Nephron progenitor cell (in vitro differentiated cells): ENCODE measurements around the gene IGFBPL1.
"Not testable (repeated sequence)": the region's sequence is repeated elsewhere in the genome, so short reads cannot be mapped to it uniquely, and the experiment has no call there.

Source experiments
- DNase-seq: peaks from one replicate; pipeline ENCODE4 v3.0.0; 2021
- H3K27ac Mint-ChIP-seq: 2 replicates; pipeline ENCODE4 v1.8.0; 2021; ENCODE audit warnings: mild to moderate bottlenecking, moderate library complexity, mixed read lengths
- H3K27me3 Mint-ChIP-seq: 2 replicates; pipeline ENCODE4 v1.8.0; 2021; ENCODE audit warnings: mild to moderate bottlenecking, low read depth, mixed read lengths; ENCODE audit not compliant: poor library complexity
- H3K36me3 Mint-ChIP-seq: 2 replicates; pipeline ENCODE4 v1.8.0; 2021; ENCODE audit warnings: low read depth, mixed read lengths
- H3K4me1 Mint-ChIP-seq: 2 replicates; pipeline ENCODE4 v1.8.0; 2021; ENCODE audit warnings: mixed read lengths
- H3K4me3 Mint-ChIP-seq: 2 replicates; pipeline ENCODE4 v1.8.0; 2021; ENCODE audit warnings: mild to moderate bottlenecking, moderate library complexity, mixed read lengths
- H3K9me3 Mint-ChIP-seq: 2 replicates; pipeline ENCODE4 v1.8.0; 2021; ENCODE audit warnings: mild to moderate bottlenecking, moderate library complexity, mixed read lengths
- TF ChIP-seq, protein P1 (sequence below): fragments of 200-600 bp; sonication (generic); IDR thresholded peaks from 2 replicates; pipeline ENCODE4 v1.5.0; 2021; ENCODE audit warnings: antibody characterized with exemption

IGFBPL1 gene

DNA sequence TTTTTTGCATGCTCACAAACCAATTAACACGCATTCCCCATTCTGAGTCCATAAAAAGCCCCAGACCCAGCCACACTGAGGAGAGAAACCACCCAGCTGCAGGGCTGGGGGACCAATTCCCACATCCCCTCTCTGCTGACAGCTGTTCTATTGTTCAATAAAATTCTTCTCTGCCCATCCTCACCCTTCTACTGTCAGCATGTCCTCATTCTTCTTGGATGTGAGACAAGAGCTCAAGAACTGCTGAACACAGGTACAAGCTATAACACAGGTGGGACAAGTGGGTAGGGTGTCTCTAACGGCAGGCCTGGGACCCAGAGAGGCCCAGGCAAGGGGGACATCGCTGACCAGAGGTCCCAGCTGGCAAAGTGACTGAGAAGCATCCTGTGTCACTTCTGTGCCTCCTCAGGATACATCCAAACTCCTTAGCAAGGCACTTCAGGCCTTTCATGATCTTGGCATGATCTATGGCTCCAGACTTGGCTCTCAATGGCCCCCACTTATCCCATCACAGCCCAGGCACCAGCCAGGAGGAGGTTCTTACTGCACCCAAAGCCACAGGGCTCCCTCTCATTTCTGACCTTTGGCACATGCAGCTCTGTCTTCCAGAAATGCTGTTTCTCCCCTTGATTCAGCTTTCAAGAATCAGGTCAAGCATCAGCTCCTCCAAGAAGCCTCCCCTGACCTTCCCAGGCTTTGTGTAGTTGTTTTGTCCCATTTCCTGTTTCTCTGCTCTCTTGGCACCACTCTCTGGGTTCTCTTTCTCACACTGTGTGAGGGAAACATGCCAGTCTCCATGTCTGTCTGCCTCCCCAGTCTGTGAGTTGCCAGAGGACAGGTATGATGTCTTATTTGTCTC, 39.0 kb downstream of the IGFBPL1 start:
- no peak for DNase-seq
- TF ChIP-seq, protein P1, sequence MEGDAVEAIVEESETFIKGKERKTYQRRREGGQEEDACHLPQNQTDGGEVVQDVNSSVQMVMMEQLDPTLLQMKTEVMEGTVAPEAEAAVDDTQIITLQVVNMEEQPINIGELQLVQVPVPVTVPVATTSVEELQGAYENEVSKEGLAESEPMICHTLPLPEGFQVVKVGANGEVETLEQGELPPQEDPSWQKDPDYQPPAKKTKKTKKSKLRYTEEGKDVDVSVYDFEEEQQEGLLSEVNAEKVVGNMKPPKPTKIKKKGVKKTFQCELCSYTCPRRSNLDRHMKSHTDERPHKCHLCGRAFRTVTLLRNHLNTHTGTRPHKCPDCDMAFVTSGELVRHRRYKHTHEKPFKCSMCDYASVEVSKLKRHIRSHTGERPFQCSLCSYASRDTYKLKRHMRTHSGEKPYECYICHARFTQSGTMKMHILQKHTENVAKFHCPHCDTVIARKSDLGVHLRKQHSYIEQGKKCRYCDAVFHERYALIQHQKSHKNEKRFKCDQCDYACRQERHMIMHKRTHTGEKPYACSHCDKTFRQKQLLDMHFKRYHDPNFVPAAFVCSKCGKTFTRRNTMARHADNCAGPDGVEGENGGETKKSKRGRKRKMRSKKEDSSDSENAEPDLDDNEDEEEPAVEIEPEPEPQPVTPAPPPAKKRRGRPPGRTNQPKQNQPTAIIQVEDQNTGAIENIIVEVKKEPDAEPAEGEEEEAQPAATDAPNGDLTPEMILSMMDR, result no peak

DNA sequence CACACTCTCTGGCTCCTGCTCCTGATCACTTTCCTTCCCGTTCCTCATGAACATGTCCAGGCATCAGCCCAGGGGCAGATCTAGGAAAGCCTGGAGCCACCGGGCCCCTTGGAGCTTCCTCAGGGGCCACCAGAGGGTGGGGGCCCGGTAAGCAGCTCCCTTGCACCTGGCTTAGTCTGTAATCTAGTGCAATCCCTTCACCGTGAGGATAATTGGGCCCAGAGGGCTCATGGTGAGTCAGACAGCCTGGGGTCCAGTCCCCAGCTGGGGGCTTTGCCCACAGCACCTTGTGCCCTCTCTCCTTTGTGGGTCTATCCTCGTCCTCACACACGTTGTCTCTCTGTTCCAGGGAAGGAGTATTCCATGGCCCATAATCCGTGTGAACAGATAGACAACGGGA, 42.1 kb downstream of the IGFBPL1 start:
- peaks cover 49% of the 10 kb centered on the region for H3K27me3 Mint-ChIP-seq
- H3K9me3 Mint-ChIP-seq, result peaks cover 19% of the 10 kb centered on the region
- peaks cover 49% of the 10 kb centered on the region for H3K4me1 Mint-ChIP-seq
- H3K4me3 Mint-ChIP-seq, result no peak overlapping the region
- DNase-seq, result no peak
- H3K27ac Mint-ChIP-seq, result no peak overlapping the region
- TF ChIP-seq, protein P1, result no peak
- peaks cover 8% of the 10 kb centered on the region for H3K36me3 Mint-ChIP-seq

More for the DNA sequence above, 39.0 kb downstream of the IGFBPL1 start:
- Mint-ChIP-seq H3K4me1 (peaks cover 39% of the 10 kb centered on the region), H3K36me3 (peaks cover 8% of the 10 kb centered on the region), H3K27ac (no peak overlapping the region), H3K9me3 (peaks cover 19% of the 10 kb centered on the region), H3K4me3 (no peak overlapping the region), H3K27me3 (peaks cover 51% of the 10 kb centered on the region)

DNA sequence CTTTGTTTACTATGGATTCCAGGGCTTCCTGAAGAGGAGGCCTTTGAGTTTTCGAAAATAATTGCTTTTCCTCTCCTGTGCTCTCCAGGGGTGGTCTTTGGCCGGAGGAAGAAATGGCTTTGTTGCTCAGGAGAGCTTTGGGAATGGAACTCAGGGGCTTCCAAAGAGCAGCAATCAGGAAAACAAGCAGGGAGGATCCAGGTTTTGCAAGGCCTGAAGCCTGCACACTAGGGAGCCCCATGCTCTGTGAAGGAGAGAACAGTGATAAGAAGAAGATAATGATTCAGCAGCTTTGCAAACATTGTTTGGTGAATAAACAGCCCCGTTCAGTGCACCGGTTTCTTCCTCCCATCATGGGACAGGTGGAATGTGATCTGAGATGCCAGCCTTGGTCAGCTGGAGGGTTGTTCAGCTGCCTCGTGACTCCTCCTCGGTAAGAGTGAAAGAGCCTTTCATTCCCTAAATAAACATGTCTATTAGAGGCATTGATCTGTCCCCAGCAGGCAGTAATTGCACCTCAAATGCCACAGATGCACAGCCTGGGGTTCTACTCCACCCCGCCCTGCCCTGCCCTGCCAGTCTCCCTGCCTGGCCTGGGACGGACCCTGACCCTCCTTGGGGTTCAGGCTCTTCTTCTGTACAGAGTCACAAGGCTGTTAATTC, 43.3 kb downstream of the IGFBPL1 start:
- Mint-ChIP-seq H3K4me3 (no peak overlapping the region), H3K36me3 (peaks cover 8% of the 10 kb centered on the region), H3K4me1 (peaks cover 58% of the 10 kb centered on the region), H3K9me3 (peaks cover 19% of the 10 kb centered on the region), H3K27ac (no peak overlapping the region), H3K27me3 (peaks cover 48% of the 10 kb centered on the region)
- TF ChIP-seq, protein P1, result no peak
- no peak for DNase-seq

DNA sequence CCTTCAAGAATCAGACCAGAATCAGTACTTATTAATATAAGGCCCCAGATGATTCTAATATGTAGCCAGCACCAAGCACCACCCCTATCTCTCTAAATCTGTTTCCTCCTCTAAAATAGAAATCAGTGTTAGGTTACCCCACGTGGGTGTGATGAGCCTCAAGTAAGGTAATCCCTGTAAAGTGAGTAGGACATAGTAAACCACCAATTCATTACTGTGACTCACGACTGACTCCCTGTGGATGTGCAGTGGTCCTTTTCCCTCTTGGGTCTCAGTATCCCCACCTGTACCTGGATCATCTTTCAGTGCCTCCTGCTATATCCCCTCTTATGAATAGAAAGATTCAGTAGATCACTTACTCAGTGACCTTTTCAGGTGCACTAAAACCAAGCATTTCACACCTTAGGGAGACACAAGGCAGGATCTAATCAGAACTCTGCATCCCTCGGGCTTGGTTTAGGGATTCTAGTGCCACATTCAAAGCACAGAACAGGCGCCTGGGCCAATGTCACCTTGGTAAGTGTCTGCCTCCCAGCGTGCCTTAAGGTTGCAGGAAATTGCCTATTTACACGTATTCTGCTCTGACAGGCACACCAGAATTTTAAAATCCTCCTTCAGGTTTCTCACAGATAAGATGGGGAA, 43.9 kb downstream of the IGFBPL1 start:
- TF ChIP-seq, protein P1, result no peak
- Mint-ChIP-seq H3K27ac (no peak overlapping the region), H3K27me3 (peaks cover 44% of the 10 kb centered on the region), H3K36me3 (peaks cover 6% of the 10 kb centered on the region), H3K4me1 (peaks cover 60% of the 10 kb centered on the region), H3K4me3 (no peak overlapping the region), H3K9me3 (peaks cover 15% of the 10 kb centered on the region)
- DNase-seq, result no peak

DNA sequence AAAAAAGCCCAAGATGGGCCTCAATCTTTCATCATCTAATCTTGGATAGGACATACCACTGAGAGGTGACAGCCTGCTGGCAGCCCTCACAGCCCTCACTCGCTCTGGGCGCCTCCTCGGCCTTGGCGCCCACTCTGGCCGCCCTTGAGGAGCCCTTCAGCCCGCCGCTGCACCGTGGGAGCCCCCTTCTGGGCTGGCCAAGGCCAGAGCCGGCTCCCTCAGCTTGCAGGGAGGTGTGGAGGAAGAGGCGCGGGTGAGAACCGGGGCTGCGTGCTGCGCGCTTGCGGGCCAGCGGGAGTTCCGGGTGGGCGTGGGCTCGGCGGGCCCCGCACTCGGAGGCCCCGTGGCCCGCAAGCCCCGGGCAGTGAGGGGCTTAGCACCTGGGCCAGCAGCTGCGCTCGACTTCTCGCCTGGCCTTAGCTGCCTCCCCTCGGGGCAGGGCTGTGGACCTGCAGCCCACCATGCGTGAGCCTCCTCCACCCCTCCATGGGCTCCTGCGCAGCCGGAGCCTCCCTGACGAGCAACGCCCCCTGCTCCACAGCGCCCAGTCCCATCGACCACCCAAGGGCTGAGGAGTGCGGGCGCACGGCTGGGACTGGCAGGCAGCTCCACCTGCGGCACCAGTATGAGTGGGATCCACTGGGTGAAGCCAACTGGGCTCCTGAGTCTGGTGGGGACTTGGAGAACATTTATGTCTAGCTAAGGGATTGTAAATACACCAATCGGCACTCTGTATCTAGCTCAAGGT, 46.7 kb downstream of the IGFBPL1 start:
- H3K4me3 Mint-ChIP-seq, DNase-seq, H3K36me3 Mint-ChIP-seq, H3K27ac Mint-ChIP-seq, H3K9me3 Mint-ChIP-seq: not testable (repeated sequence)
- H3K4me1 Mint-ChIP-seq, result peaks cover 66% of the 10 kb centered on the region
- H3K27me3 Mint-ChIP-seq, result peaks cover 42% of the 10 kb centered on the region
